DMS114 treated with DMSO at 0.1 percent for 48 hours (cell line): ENCODE measurements around the gene NFKB1.
"Not testable (repeated sequence)": the region's sequence is repeated elsewhere in the genome, so short reads cannot be mapped to it uniquely, and the experiment has no call there.

Experiments
- DNase-seq: peaks from one replicate; lab custom pipeline; 2025; ENCODE audit not compliant: unreplicated experiment; lab: John Stamatoyannopoulos, UW

Gene NFKB1

GRCh38 chr4:102598086-102598761, 97.1 kb downstream of the NFKB1 start:
- DNase-seq, result no peak

GRCh38 chr4:102598762-102599374, 97.7 kb downstream of the NFKB1 start:
- no peak for DNase-seq

- no peak for DNase-seq
Measured at GRCh38 chr4:102599455-102599854, 98.3 kb downstream of the NFKB1 start.

GRCh38 chr4:102599886-102600285, 98.7 kb downstream of the NFKB1 start:
- DNase-seq, result no peak

- no peak for DNase-seq
Measured at GRCh38 chr4:102600689-102601088, 99.5 kb downstream of the NFKB1 start.

GRCh38 chr4:102601586-102602227, 100.5 kb downstream of the NFKB1 start:
- no peak for DNase-seq

GRCh38 chr4:102604222-102604940, 103.2 kb downstream of the NFKB1 start:
- no peak for DNase-seq

- DNase-seq, result no peak
Measured at GRCh38 chr4:102606261-102606660, 105.1 kb downstream of the NFKB1 start.

GRCh38 chr4:102606846-102607450, 105.8 kb downstream of the NFKB1 start:
- no peak for DNase-seq

- DNase-seq, result no peak
Measured at GRCh38 chr4:102608190-102608589, 107.0 kb downstream of the NFKB1 start.

- no peak for DNase-seq
Measured at GRCh38 chr4:102610007-102610406, 108.8 kb downstream of the NFKB1 start.

- DNase-seq, result no peak
Measured at GRCh38 chr4:102610476-102610875, 109.3 kb downstream of the NFKB1 start.

- no peak for DNase-seq
Measured at GRCh38 chr4:102612210-102612609, 111.1 kb downstream of the NFKB1 start.

GRCh38 chr4:102612824-102613366, 111.7 kb downstream of the NFKB1 start:
- DNase-seq, result no peak

GRCh38 chr4:102614801-102615200, 113.6 kb downstream of the NFKB1 start:
- no peak for DNase-seq

- no peak for DNase-seq
Measured at GRCh38 chr4:102616636-102617035, 115.5 kb downstream of the NFKB1 start.

GRCh38 chr4:102619021-102619420, 117.9 kb downstream of the NFKB1 start:
- not testable (repeated sequence) for DNase-seq

- not testable (repeated sequence) for DNase-seq
Measured at GRCh38 chr4:102619776-102620631, 118.8 kb downstream of the NFKB1 start.

GRCh38 chr4:102620697-102621497, 119.7 kb downstream of the NFKB1 start:
- peak; percentile 46 for DNase-seq
